SIG-M5 treated with dmso at 0.1 percent for 504 hours (cell line): ENCODE measurements around the gene HDAC11.

Source experiments
- DNase-seq: peaks from one replicate; lab custom pipeline; 2025; ENCODE audit not compliant: unreplicated experiment; lab: John Stamatoyannopoulos, UW

The HDAC11 gene

DNA sequence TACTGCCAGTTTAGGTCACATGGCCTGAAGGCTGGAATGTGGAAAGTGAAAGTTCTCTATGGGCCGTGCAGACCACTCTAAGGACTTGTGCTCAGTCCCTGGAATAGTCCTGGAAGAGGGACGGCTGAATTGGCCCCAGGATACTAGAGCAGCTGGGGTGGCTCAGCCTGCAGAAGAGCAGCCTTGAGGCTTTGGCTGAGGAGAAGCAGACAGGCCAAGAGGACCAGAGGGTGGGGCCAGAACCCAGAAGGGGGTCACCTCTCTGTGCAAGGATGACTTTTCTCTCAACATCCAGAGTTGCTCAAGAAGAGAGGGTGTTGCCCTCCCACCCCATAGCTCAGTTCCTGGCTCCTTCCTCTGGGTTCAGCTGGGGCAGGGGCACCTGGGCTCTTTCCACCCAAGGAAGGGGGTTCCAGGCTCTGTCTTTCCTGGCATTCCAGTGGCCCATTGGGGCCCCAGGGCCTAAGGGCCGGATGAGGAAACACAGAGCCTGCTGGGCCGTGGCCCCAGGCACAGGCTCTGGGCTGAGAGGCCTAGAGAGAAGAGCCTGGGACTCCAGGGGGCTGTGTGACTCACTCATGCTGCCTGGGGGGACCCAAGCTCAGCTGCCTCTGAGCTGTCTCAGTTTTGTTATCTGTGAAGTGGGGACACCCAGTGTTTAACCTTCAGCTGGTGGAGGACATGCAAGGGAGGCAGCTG lies 60.3 kb downstream of the HDAC11 start:
- DNase-seq, result no peak

GRCh38 chr3:13541691-13542090 lies 61.6 kb downstream of the HDAC11 start:
- DNase-seq, result no peak

- no peak for DNase-seq
Observed at GRCh38 chr3:13542142-13542541, 62.0 kb downstream of the HDAC11 start.

DNA sequence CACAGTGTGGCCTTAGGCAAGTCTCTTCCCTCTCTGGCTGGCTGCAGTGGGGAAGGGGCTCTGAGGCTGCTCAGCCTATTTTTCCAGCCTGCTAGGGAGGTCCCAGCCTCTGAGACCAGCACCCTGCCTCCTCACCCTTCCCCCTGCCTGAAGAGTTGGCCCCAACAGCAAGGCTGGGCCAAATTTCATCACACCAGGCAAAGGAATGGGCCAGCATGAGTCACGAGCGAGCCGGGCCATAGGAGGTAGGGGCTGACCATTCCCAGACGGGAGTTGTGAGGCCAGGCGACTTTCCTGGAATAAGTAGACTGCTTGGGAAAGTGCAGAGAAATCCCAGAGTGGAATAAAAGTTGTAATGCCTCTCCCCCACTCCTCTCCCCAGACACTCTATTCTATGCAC lies 63.1 kb downstream of the HDAC11 start:
- DNase-seq, result no peak

GRCh38 chr3:13544293-13544831 lies 64.3 kb downstream of the HDAC11 start:
- no peak for DNase-seq

- no peak for DNase-seq
Observed at GRCh38 chr3:13544951-13545651, 65.0 kb downstream of the HDAC11 start.

DNA sequence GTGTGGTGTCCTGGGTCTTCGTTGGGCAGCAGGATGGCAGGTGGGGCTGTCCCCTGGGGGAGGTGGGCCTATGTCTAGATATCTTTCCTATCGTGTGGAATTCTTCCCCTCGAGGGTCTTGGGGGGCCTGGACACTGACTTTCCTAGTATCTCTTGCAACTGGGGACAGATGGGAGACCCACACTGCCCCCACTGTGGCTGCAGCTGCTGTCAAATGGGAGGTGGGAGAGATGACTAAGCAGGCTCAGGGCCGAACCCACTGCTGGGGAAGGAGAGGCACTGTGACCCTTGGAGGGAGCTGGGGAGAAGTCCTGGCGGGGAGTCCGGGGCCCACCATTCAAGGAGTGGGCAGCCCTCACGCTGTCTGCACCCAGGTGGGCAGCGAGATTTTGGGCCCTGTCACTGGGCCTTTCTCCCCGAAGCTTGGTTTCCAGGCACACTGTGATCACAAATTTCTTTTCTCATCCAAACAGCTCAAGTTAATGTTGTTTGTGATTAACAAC lies 65.9 kb downstream of the HDAC11 start:
- DNase-seq, result no peak

DNA sequence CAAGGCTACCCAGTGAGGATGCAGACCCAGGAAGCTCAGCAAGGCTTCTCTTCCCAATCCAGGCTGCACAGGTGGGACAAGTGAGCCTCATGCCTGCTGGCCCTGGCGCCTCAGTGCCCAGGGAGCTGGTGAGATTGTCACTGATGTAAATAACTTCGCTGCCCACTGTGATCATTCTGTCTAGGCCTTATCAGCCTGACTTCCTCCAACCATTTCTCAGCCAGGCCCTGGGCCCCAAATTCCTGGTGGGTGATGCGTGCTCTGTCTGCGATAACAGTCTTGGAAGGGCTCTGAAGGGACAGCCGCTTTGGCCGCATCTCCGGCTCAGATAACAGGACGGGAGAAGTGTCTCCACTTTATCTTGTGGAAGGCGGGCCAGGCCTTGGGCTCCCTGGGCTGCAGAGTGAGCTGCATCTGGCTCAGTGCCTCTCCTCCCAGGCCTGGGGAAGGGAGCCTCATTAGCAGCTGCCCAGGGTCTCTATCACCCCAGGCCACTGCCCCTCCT lies 66.6 kb downstream of the HDAC11 start:
- DNase-seq, result no peak

GRCh38 chr3:13547591-13548371 lies 67.7 kb downstream of the HDAC11 start:
- DNase-seq, result no peak

- no peak for DNase-seq
Observed at GRCh38 chr3:13548696-13549622, 68.9 kb downstream of the HDAC11 start, which contains the start of gene FBLN2. FBLN2 (plus strand) TSS chr3:13549125; CDS start chr3:13570356, 21,231 bp downstream.

- DNase-seq, result no peak
Observed at GRCh38 chr3:13549623-13550422, 69.7 kb downstream of the HDAC11 start.

GRCh38 chr3:13550423-13550690 lies 70.3 kb downstream of the HDAC11 start:
- no peak for DNase-seq

GRCh38 chr3:13550791-13551360 lies 70.8 kb downstream of the HDAC11 start:
- no peak for DNase-seq

DNA sequence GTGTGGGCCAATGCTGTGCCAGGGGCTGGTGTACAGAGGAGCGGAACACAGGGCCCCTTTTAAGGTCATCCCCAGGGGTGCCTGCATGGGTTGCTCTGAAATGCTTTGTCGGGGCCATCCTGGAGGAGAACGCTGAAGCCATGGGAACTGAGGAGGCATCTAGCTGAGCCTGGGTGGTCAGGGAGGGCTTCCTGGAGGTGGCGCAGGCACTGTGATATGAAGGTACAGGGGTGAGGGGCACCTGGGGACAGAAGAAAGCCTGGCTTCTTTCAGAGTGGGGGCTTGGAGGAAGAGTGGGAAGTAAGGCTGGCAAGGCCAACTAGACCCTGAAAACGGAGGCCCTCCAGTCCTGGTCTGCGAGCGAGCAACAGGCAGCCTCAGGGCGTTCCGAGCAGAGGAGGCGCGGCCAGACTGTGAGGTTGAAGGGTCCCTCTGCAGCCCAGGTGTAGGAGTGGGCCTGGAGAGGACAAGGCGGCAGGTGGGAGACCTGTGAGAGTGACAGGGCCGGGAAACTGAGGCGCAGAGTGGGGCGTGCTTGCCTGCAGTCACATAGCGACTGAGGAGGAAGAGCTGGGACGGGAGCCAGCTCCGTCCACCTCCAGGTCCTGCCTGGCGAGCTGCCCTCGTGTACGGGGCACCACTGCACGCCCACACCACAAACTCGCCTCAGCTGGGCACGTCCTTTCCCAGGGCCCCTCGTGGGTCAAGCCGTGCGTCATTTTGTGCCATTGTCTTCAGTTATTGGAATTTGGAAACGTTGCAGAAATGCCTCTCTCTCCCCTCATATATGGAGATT lies 72.9 kb downstream of the HDAC11 start:
- no peak for DNase-seq

DNA sequence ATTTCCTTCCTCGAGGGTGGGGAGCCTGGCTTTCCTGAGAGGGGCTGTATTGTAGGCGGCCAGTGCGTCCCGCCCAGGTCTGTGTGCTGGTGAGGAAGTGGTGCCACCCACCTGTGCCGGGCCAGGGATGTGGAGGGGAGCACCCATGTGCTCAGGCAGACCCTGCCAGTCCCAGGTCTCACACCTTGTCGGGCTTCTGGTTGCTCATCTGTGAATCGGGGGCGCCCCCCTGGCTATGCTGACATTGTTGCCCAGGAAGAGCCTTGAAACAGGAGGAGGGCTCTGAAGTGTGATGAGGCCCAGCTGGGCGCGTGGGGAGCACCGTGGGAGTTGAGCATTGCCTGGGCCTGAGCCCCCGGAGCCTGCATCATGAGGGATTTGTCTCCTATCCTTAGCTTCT lies 73.6 kb downstream of the HDAC11 start:
- DNase-seq, result no peak

DNA sequence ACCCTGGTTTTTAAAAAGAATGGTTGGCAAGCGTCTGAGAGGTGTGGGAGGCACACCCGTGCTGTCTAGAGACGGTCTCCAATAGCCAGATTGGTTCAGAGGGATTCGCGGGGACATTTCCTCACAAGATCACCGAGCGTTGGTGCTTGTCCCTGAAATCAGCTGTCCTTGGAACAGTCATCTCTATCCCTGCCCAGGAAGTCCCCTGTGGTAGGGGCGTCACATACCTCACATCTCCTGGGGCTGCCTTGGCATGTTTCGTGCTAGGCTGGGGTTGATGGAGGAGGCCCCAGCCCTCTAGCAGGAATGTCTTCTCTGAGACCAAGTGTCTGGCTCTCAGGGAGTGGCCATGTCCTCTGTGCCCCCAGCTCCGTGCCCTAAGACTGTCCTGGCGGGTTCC lies 75.6 kb downstream of the HDAC11 start:
- no peak for DNase-seq
